AG04450 (cell line): ENCODE measurements around the gene SLC19A1. TPM values are rescaled to one million over a fixed set of nuclear protein-coding genes. Genes with fewer than 3 reads are reported as not detected.
A peak's percentile ranks its signal among the peaks of the same experiment; 100 is the strongest.

Experiments
- CTCF ChIA-PET: fragments of 300-600, 350-600 bp; formaldehyde crosslinking; extraction: SDS; loops from one replicate; lab custom pipeline; 2022; ENCODE audit warnings: antibody characterized with exemption, inconsistent platforms; lab: Charles Lee
- POLR2A ChIA-PET: fragments of 350-600 bp; formaldehyde crosslinking; extraction: SDS; loops from one replicate; lab custom pipeline; 2021; ENCODE audit warnings: antibody characterized with exemption, inconsistent platforms; lab: Yijun Ruan, JAX
- DNase-seq: peaks from one replicate; pipeline ENCODE4 v3.0.0-alpha.2; 2011; ENCODE audit warnings: low read depth, low spot score
- H3K27ac ChIP-seq: one replicate; pipeline ENCODE4 v1.5.1; 2012; ENCODE audit warnings: low read depth, low read length, control low read depth
- H3K27me3 ChIP-seq: one replicate; pipeline ENCODE4 v1.6.0; 2012; ENCODE audit warnings: low read length; ENCODE audit not compliant: control insufficient read depth, insufficient read depth
- H3K4me3 ChIP-seq: 2 replicates; pipeline ENCODE4 v1.5.1; 2011; ENCODE audit warnings: mild to moderate bottlenecking, low read depth, low read length, control low read depth
- H3K9me3 ChIP-seq: 2 replicates; pipeline ENCODE4 v1.5.1; 2012; ENCODE audit warnings: low read length; ENCODE audit not compliant: control insufficient read depth, insufficient read depth
- CTCF ChIP-seq: IDR thresholded peaks from 2 replicates; pipeline ENCODE4 v1.5.1; 2011; ENCODE audit warnings: low read depth, low read length, control low read depth, inconsistent platforms
- polyA plus RNA-seq: library from polyadenylated mRNA; depleted of rRNA; stranded (reverse); fragments of >200 nt; gene quantifications from 2 replicates; pipeline ENCODE4 v1.2.3, GENCODE V29; 2011

SLC19A1 gene
- polyA plus RNA-seq, 1 experiment: 4.4 TPM

GRCh38 chr21:45475797-45476570 is 66.3 kb downstream of the SLC19A1 start:
- no peak for DNase-seq
- H3K4me3 ChIP-seq: no peak overlapping the region
- ChIA-PET POLR2A (no interaction called here), CTCF (no interaction called here)
- H3K27ac ChIP-seq: no peak overlapping the region
- H3K9me3 ChIP-seq: peaks cover 7% of the 10 kb centered on the region; the same call in 1 of the 2 replicates
- no peaks in the 10 kb centered on the region for H3K27me3 ChIP-seq
- TF ChIP-seq CTCF: no peak

GRCh38 chr21:45475004-45475685 is 67.1 kb downstream of the SLC19A1 start:
- Histone ChIP-seq H3K27ac (no peak overlapping the region), H3K27me3 (no peaks in the 10 kb centered on the region), H3K9me3 (peaks cover 7% of the 10 kb centered on the region; the same call in 1 of the 2 replicates), H3K4me3 (no peak overlapping the region)
- POLR2A ChIA-PET: no interaction called here
- CTCF ChIA-PET: no interaction called here
- no peak for TF ChIP-seq CTCF
- no peak for DNase-seq

- DNase-seq: no peak
- ChIA-PET CTCF (no interaction called here), POLR2A (no interaction called here)
- no peak for TF ChIP-seq CTCF
- no peak overlapping the region for H3K27ac ChIP-seq
- H3K9me3 ChIP-seq: peaks cover 7% of the 10 kb centered on the region; the same call in 1 of the 2 replicates
- no peaks in the 10 kb centered on the region for H3K27me3 ChIP-seq
- no peak overlapping the region for H3K4me3 ChIP-seq
These were observed 67.8 kb downstream of the SLC19A1 start for GRCh38 chr21:45474323-45474950.

GRCh38 chr21:45473496-45474322 is 68.5 kb downstream of the SLC19A1 start:
- DNase-seq: no peak
- Histone ChIP-seq H3K9me3 (peaks cover 5% of the 10 kb centered on the region; the same call in 1 of the 2 replicates), H3K4me3 (no peak overlapping the region), H3K27ac (no peak overlapping the region), H3K27me3 (no peaks in the 10 kb centered on the region)
- ChIA-PET CTCF (no interaction called here), POLR2A (no interaction called here)
- peak; percentile 9; the same call in 1 of the 2 replicates for TF ChIP-seq CTCF
